ENCODE results near the gene RASSF6. TPM values are rescaled to one million over a fixed set of nuclear protein-coding genes. Genes with fewer than 3 reads are reported as not detected.
A peak's percentile ranks its signal among the peaks of the same experiment; 100 is the strongest.

The RASSF6 gene
- total and polyA plus RNA-seq, 7 experiments from 2014 or later = 0.04 to 0.42 (median 0.14) TPM; not detected in 1

GRCh38 chr4:73662709-73663546 is 42.7 kb upstream of the RASSF6 start:
- Histone ChIP-seq H3K27me3 (ENCODE audit: control insufficient read depth in 2 of 2, insufficient read depth in 2 of 2, low read length in 2 of 2) (no peaks in the 10 kb centered on the region), H3K27ac (ENCODE audit: low read depth, low read length) (no peak overlapping the region), H3K4me1 (ENCODE audit: control insufficient read depth in 2 of 2, insufficient read depth in 2 of 2, low read length in 2 of 2) (no peaks in the 10 kb centered on the region), H3K36me3 (ENCODE audit: control insufficient read depth in 2 of 3, insufficient read depth in 3 of 3, low read length in 3 of 3) (no peaks in the 10 kb centered on the region), H3K4me3 (ENCODE audit: low read length) (no peak overlapping the region), H3K9me3 (ENCODE audit: control insufficient read depth in 2 of 3, low read length in 3 of 3) (no peaks in the 10 kb centered on the region)
- no peak for DNase-seq
- Mint-ChIP-seq H3K27ac (no peak overlapping the region), H3K27me3 (peaks cover 0 to 11% (median 7%) of the 10 kb centered on the region in 5 donors), H3K36me3 (no peaks in the 10 kb centered on the region), H3K4me3 (no peak overlapping the region), H3K9me3 (no peaks in the 10 kb centered on the region), H3K4me1 (no peaks in the 10 kb centered on the region)
- intact Hi-C loops (cut with micrococcal nuclease) = loop anchor here (2.0 to 5.0 kb wide), 3 partner anchors 199 to 676 kb away; no protein-coding TSS in a partner anchor
- CTCF ChIA-PET = no interaction called here
- POLR2A ChIA-PET = no interaction called here
- ATAC-seq = peak; percentile 61

DNA sequence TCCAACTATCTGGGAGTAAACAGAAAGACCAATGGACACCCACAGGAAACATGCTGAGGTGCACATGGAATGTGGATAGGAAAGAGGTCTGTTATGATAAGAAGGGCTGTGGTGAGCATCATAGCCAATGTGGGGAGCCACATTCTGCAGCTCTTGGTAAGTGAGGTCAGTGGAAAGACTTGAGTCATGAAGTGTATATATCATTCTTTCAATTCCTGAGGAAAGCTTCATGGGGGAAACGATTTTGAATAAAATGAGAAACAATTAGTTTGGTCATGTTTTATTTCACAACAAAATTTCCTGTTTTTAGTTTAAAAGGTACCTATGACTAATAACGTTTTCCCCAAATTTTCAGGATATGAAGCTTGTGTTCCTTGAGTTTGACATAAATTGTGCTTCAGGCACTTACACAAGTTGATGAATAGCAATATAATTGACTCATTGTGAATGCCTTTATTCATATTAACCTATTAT is 41.4 kb upstream of the RASSF6 start:
- Histone ChIP-seq H3K27ac (ENCODE audit: low read depth, low read length) (no peak overlapping the region), H3K9me3 (ENCODE audit: control insufficient read depth in 2 of 3, low read length in 3 of 3) (no peaks in the 10 kb centered on the region), H3K4me3 (ENCODE audit: low read length) (no peak overlapping the region), H3K36me3 (ENCODE audit: control insufficient read depth in 2 of 3, insufficient read depth in 3 of 3, low read length in 3 of 3) (no peaks in the 10 kb centered on the region), H3K27me3 (ENCODE audit: control insufficient read depth in 2 of 2, insufficient read depth in 2 of 2, low read length in 2 of 2) (no peaks in the 10 kb centered on the region), H3K4me1 (ENCODE audit: control insufficient read depth in 2 of 2, insufficient read depth in 2 of 2, low read length in 2 of 2) (no peaks in the 10 kb centered on the region)
- no peak for DNase-seq
- Mint-ChIP-seq H3K27ac (no peak overlapping the region), H3K4me1 (no peaks in the 10 kb centered on the region), H3K27me3 (peaks cover 0 to 11% (median 7%) of the 10 kb centered on the region in 5 donors), H3K9me3 (no peaks in the 10 kb centered on the region), H3K36me3 (no peaks in the 10 kb centered on the region), H3K4me3 (no peak overlapping the region)
- POLR2A ChIA-PET = no interaction called here
- CTCF ChIA-PET = no interaction called here
- intact Hi-C loops (cut with micrococcal nuclease) = loop anchor here (2.0 to 5.0 kb wide), 3 partner anchors 201 to 674 kb away; no protein-coding TSS in a partner anchor
- ATAC-seq = peak; percentile 27

DNA sequence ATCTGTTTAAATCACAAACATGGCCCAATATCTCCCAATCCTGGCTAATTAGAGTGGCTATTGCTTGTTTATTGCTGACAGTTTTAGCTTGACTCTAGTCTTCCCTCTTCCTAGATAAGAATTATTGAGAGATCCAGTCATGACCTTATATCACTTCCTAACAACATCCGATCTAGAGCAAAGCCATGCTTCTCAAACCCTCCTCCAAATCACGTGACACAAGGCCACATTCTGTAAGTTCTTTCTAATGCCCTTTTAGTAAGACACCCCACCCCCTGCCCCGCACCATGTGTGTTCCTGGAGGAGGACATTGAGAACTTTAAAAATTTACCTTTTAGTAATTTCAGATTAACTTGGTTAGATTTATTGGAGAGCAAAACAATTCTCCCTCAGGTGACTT is 40.6 kb upstream of the RASSF6 start:
- no peaks in the 10 kb centered on the region for H3K9me3 Mint-ChIP-seq
- no peak for ATAC-seq
- no peaks in the 10 kb centered on the region for H3K36me3 ChIP-seq (ENCODE audit: control insufficient read depth in 2 of 3, insufficient read depth in 3 of 3, low read length in 3 of 3)
- no peaks in the 10 kb centered on the region for H3K27me3 ChIP-seq (ENCODE audit: control insufficient read depth in 2 of 2, insufficient read depth in 2 of 2, low read length in 2 of 2)
- no peaks in the 10 kb centered on the region for H3K36me3 Mint-ChIP-seq
- H3K27me3 Mint-ChIP-seq = peaks cover 0 to 12% (median 7%) of the 10 kb centered on the region in 5 donors
- H3K9me3 ChIP-seq (ENCODE audit: control insufficient read depth in 2 of 3, low read length in 3 of 3) = no peaks in the 10 kb centered on the region
- no peak overlapping the region for H3K27ac Mint-ChIP-seq
- H3K27ac ChIP-seq (ENCODE audit: low read depth, low read length) = no peak overlapping the region
- intact Hi-C loops (cut with micrococcal nuclease) = loop anchor here (5.0 kb wide), 2 partner anchors 201 to 674 kb away; no protein-coding TSS in a partner anchor
- H3K4me3 Mint-ChIP-seq = no peak overlapping the region
- ChIA-PET POLR2A (no interaction called here), CTCF (no interaction called here)
- H3K4me1 ChIP-seq (ENCODE audit: control insufficient read depth in 2 of 2, insufficient read depth in 2 of 2, low read length in 2 of 2) = no peaks in the 10 kb centered on the region
- no peaks in the 10 kb centered on the region for H3K4me1 Mint-ChIP-seq
- no peak for DNase-seq
- no peak overlapping the region for H3K4me3 ChIP-seq (ENCODE audit: low read length)

GRCh38 chr4:73653695-73654106 is 33.5 kb upstream of the RASSF6 start:
- ATAC-seq = peak; percentile 61
- POLR2A ChIA-PET = no interaction called here
- H3K4me3 Mint-ChIP-seq = no peak overlapping the region
- H3K36me3 Mint-ChIP-seq = no peaks in the 10 kb centered on the region
- H3K4me3 ChIP-seq (ENCODE audit: low read length) = no peak overlapping the region
- no peaks in the 10 kb centered on the region for H3K27me3 ChIP-seq (ENCODE audit: control insufficient read depth in 2 of 2, insufficient read depth in 2 of 2, low read length in 2 of 2)
- H3K4me1 Mint-ChIP-seq = no peaks in the 10 kb centered on the region
- H3K27me3 Mint-ChIP-seq = peaks cover 0 to 20% (median 12%) of the 10 kb centered on the region in 5 donors
- no peaks in the 10 kb centered on the region for H3K36me3 ChIP-seq (ENCODE audit: control insufficient read depth in 2 of 3, insufficient read depth in 3 of 3, low read length in 3 of 3)
- intact Hi-C loops (cut with micrococcal nuclease) = loop anchor here (1.0 to 10.0 kb wide), 8 partner anchors 60 to 1329 kb away; no protein-coding TSS in a partner anchor
- H3K9me3 ChIP-seq (ENCODE audit: control insufficient read depth in 2 of 3, low read length in 3 of 3) = no peaks in the 10 kb centered on the region
- H3K27ac ChIP-seq (ENCODE audit: low read depth, low read length) = no peak overlapping the region
- no peaks in the 10 kb centered on the region for H3K4me1 ChIP-seq (ENCODE audit: control insufficient read depth in 2 of 2, insufficient read depth in 2 of 2, low read length in 2 of 2)
- CTCF ChIA-PET = interaction anchor here (0.6 kb wide), 1 partner anchor 148 kb away, joined by 4 read pairs; no protein-coding TSS in a partner anchor
- H3K9me3 Mint-ChIP-seq = no peaks in the 10 kb centered on the region
- H3K27ac Mint-ChIP-seq = no peak overlapping the region
- DNase-seq = peak in 5 of 9 donors; percentile 3 to 32 (median 15)

DNA sequence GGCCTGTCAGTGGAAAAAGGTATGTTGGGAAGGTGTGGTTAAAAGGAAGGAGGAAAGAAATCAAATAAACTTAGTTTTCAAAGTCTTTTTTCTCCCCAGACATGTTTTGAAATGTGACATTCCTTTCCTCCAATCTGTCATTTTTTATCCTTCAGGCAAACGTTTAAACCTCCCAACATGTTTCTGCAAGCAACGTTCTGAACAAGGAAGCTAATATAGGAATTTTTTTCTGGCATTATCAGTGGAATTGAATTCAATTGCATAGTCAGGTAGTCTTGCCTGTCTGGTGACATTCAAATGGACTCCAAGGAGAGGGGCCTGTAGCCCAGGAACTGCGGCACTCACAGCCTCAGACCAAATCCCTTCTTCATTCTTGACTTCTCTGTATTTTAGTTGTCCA is 30.0 kb upstream of the RASSF6 start:
- H3K4me1 Mint-ChIP-seq = no peaks in the 10 kb centered on the region
- no peak overlapping the region for H3K27ac Mint-ChIP-seq
- Histone ChIP-seq H3K27me3 (ENCODE audit: control insufficient read depth in 2 of 2, insufficient read depth in 2 of 2, low read length in 2 of 2) (no peaks in the 10 kb centered on the region), H3K4me1 (ENCODE audit: control insufficient read depth in 2 of 2, insufficient read depth in 2 of 2, low read length in 2 of 2) (no peaks in the 10 kb centered on the region), H3K27ac (ENCODE audit: low read depth, low read length) (no peak overlapping the region), H3K36me3 (ENCODE audit: control insufficient read depth in 2 of 3, insufficient read depth in 3 of 3, low read length in 3 of 3) (no peaks in the 10 kb centered on the region), H3K9me3 (ENCODE audit: control insufficient read depth in 2 of 3, low read length in 3 of 3) (no peaks in the 10 kb centered on the region), H3K4me3 (ENCODE audit: low read length) (no peak overlapping the region)
- H3K4me3 Mint-ChIP-seq = no peak overlapping the region
- ATAC-seq = no peak
- POLR2A ChIA-PET = no interaction called here
- no peaks in the 10 kb centered on the region for H3K36me3 Mint-ChIP-seq
- H3K27me3 Mint-ChIP-seq = peaks cover under 1 to 11% (median 7%) of the 10 kb centered on the region in 5 donors
- no peak for DNase-seq
- intact Hi-C loops (cut with micrococcal nuclease) = loop anchor here (5.0 to 10.0 kb wide), 3 partner anchors 203 to 1325 kb away; no protein-coding TSS in a partner anchor
- CTCF ChIA-PET = no interaction called here
- peaks cover 0 to 6% (median 0%) of the 10 kb centered on the region in 11 donors for H3K9me3 Mint-ChIP-seq

- ChIA-PET CTCF (no interaction called here), POLR2A (no interaction called here)
- no peak overlapping the region for H3K4me3 ChIP-seq (ENCODE audit: low read length)
- Mint-ChIP-seq H3K4me1 (no peaks in the 10 kb centered on the region), H3K27ac (no peak overlapping the region), H3K4me3 (no peak overlapping the region), H3K9me3 (peaks cover 0 to 14% (median 0%) of the 10 kb centered on the region in 11 donors), H3K36me3 (no peaks in the 10 kb centered on the region), H3K27me3 (peaks cover 0 to 7% (median 0%) of the 10 kb centered on the region in 5 donors)
- ATAC-seq (no peak), DNase-seq (no peak)
- H3K36me3 ChIP-seq (ENCODE audit: control insufficient read depth in 2 of 3, insufficient read depth in 3 of 3, low read length in 3 of 3) = no peaks in the 10 kb centered on the region
- intact Hi-C loops (cut with micrococcal nuclease) = no loop called here
- no peaks in the 10 kb centered on the region for H3K4me1 ChIP-seq (ENCODE audit: control insufficient read depth in 2 of 2, insufficient read depth in 2 of 2, low read length in 2 of 2)
- no peaks in the 10 kb centered on the region for H3K27me3 ChIP-seq (ENCODE audit: control insufficient read depth in 2 of 2, insufficient read depth in 2 of 2, low read length in 2 of 2)
- H3K9me3 ChIP-seq (ENCODE audit: control insufficient read depth in 2 of 3, low read length in 3 of 3) = no peaks in the 10 kb centered on the region
- H3K27ac ChIP-seq (ENCODE audit: low read depth, low read length) = no peak overlapping the region
Observed at GRCh38 chr4:73648478-73648877, 28.2 kb upstream of the RASSF6 start.
